GM13976 (cell line): ENCODE data around the gene KCNA1.
A peak's percentile ranks its signal among the peaks of the same experiment; 100 is the strongest.

Experiments
- DNase-seq: peaks from one replicate; pipeline ENCODE4 v3.0.0; 2012; ENCODE audit warnings: low spot score
- in situ Hi-C: fragments of 300-500 bp; cut with MboI; formaldehyde crosslinking; loops from one replicate; pipeline ENCODE4 v1.12.0; 2022; ENCODE audit warnings: low sequenced_read_pairs, mixed read lengths, inconsistent platforms; ENCODE audit not compliant: unreplicated experiment
- TF ChIP-seq, protein P1 (sequence below): IDR thresholded peaks from 2 replicates; pipeline ENCODE4 v1.5.1; 2012; ENCODE audit warnings: borderline replicate concordance, mild to moderate bottlenecking; ENCODE audit not compliant: insufficient read depth; ENCODE audit errors: extremely low read depth, missing control alignments, control extremely low read depth

The KCNA1 gene

DNA sequence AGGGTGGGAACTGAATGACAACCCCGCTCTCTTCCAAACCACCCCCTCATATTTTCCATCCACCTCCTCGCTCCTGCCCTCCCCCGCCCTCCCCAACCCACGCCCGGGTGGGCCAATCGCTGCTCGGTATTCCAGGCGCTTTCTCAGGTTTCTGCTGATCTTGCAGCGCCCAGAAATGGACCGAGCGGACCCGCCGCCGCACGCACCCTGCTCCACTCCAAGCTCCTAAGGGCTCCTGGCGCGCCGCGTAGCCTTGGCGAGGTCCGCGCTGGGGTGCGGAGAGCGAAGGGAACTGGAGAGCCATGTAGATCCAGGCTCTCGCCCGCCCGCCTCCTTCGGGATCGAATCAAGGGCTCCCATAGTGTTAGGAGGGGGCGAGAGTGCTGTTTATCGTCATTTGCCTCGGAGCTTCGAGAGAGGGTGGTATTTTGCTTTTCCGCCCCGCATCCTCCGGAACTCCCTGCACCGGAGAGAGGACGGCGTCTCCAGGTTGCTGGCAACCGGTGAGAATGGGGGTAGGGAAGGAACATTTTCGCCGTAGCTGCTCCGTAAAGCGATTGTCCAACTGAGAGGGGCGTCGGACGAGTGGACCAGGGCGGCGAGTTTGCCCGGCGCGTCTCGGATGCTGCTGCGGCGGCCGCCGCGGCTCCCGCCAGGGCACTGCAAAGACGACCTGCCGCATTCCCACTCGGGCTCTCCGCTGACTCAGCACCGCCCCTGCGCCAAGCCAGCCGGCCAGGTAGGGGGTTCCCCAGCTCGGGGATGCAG lies at the start of gene KCNA1:
Gene KCNA1, plus strand, starts transcription at position 172 of the 768 bp plus-strand sequence. CDS start 1,474 bp downstream, outside the sequence.
- DNase-seq = peak; percentile 66
- in situ Hi-C loops = no loop called here
- TF ChIP-seq, protein P1, sequence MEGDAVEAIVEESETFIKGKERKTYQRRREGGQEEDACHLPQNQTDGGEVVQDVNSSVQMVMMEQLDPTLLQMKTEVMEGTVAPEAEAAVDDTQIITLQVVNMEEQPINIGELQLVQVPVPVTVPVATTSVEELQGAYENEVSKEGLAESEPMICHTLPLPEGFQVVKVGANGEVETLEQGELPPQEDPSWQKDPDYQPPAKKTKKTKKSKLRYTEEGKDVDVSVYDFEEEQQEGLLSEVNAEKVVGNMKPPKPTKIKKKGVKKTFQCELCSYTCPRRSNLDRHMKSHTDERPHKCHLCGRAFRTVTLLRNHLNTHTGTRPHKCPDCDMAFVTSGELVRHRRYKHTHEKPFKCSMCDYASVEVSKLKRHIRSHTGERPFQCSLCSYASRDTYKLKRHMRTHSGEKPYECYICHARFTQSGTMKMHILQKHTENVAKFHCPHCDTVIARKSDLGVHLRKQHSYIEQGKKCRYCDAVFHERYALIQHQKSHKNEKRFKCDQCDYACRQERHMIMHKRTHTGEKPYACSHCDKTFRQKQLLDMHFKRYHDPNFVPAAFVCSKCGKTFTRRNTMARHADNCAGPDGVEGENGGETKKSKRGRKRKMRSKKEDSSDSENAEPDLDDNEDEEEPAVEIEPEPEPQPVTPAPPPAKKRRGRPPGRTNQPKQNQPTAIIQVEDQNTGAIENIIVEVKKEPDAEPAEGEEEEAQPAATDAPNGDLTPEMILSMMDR = no peak

- TF ChIP-seq, protein P1 = no peak
- in situ Hi-C loops = no loop called here
- no peak for DNase-seq
Measured at GRCh38 chr12:4860741-4861140, 49.0 kb upstream of the KCNA1 start.

GRCh38 chr12:4862809-4863208 lies 46.9 kb upstream of the KCNA1 start:
- TF ChIP-seq, protein P1 = no peak
- DNase-seq = no peak
- in situ Hi-C loops = no loop called here

GRCh38 chr12:4864575-4864974 lies 45.1 kb upstream of the KCNA1 start:
- TF ChIP-seq, protein P1 = no peak

GRCh38 chr12:4865246-4865645 lies 44.5 kb upstream of the KCNA1 start:
- in situ Hi-C loops = no loop called here
- DNase-seq = no peak

More at GRCh38 chr12:4864575-4864974, 45.1 kb upstream of the KCNA1 start:
- in situ Hi-C loops = no loop called here
- DNase-seq = no peak

GRCh38 chr12:4866299-4866698 lies 43.4 kb upstream of the KCNA1 start:
- TF ChIP-seq, protein P1 = no peak
- no peak for DNase-seq
- in situ Hi-C loops = no loop called here

More at GRCh38 chr12:4865246-4865645, 44.5 kb upstream of the KCNA1 start:
- TF ChIP-seq, protein P1 = no peak

- DNase-seq = no peak
- in situ Hi-C loops = no loop called here
- TF ChIP-seq, protein P1 = no peak
Measured at GRCh38 chr12:4867384-4867783, 42.3 kb upstream of the KCNA1 start.
